GM15510 (cell line): ENCODE results near the gene VPS13D.

Experiments
- POLR2A ChIP-seq: IDR thresholded peaks from 3 replicates; pipeline ENCODE4 v1.6.1; 2011; ENCODE audit warnings: borderline replicate concordance; ENCODE audit not compliant: insufficient read length; ENCODE audit errors: extremely low read depth

Gene VPS13D

DNA sequence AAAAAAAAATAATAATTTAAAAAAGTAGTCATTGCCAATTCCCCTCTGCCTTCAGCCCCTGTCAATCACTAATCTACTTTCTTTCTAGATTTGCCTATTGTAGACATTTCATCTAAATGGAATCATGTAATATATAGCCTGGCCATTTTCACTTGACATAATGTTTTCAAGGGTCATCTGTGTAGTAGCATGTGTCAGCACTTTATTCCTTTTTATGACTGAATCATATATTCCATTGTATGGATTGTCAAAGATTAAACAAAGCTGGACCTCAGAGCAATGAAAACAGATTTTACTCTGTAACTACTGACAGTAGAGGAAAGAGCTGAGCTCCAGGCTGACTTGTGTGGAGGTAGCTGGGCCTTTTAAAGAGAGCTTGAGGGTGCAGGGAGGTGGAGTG is 15.9 kb downstream of the VPS13D start:
- TF ChIP-seq POLR2A = no peak

DNA sequence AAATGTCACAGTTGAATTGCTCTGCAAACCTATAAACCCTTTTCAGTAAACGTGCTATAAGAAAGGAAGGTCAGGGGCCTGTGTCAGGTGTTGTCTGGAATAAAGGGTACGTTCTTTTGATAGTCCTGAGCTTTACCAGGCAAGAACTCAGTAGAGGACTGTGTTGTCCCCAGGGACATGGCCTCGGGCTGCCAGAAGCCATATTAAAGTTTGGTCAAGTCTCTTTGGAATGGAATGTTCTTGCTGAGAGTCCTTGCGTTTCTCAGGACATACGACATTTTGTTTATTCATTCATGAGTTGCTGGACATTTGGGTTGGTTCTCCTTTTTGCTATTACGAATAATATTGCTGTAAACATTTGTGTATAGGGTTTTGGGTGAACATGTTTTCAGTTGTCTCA is 16.8 kb downstream of the VPS13D start:
- no peak for TF ChIP-seq POLR2A

DNA sequence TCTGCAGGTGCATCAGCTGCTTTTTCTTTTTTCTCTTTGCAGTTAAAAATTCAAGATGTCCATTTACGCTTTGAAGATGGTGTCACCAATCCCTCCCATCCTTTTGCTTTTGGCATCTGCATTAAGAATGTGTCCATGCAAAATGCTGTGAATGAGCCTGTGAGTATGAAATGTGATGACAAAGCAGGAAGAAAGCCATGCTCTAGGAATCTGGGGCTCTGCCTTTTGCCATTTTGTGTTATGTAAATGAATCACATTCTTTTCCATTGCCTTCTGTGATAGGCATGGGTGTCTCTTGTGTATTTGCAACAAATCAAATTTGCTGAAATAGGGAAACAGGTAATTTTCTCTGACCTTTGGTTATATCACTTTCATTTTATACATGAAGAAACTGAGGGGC is 19.4 kb downstream of the VPS13D start:
- no peak for TF ChIP-seq POLR2A

DNA sequence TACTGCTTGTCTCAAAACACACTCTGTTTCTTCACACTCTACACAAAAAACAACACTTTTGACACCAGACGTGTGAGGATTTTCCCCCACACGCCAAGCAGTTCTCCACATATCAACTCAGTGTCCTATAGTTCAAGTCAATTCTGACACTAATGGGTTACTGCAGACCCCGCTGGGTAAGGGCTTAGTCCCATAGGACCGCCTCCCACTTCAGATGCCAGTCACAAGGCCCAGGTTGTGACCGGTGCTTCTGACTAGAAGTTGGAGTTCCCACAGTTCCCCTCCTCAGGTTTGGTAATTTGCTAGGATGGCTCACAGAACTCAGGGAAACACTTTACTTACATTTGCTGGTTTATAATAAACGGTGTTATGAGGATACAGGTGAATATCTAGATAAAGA is 19.9 kb downstream of the VPS13D start:
- no peak for TF ChIP-seq POLR2A

DNA sequence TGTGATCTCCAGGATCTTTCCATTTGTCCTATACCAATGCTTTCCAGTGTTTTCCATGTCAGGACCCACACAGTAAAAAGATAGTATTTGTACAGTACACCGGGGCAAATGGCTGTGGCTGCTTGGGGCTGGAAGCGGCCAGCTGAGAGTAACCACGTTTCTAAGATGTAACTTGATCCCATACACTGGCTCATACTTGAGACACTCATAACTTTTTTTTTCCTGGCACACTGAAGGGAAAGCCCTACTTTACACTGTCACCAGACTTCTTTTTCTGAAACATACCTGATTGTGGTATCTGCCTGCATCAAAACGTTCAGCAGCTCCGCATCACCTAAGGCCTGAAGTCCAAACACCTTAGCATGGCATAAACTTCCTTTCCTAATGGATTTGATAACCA is 21.6 kb downstream of the VPS13D start:
- TF ChIP-seq POLR2A = no peak

DNA sequence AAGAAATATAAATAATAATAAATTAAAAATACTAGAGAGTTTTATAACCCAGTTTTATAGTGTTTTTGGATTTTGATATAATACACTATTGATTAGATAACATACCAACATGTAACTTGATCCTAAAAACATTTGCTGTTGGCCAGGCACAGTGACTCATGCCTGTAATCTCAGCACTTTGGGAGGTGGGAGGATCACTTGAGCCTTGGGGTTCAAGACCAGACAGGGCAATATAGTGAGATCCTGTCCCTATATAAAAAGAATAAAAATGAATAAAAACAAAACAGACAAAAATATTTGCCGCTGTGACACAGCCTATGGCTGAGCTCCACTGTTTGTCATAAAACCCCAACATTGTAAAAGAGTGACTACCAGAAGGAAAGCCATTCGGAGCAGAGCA is 26.1 kb downstream of the VPS13D start:
- TF ChIP-seq POLR2A = no peak

DNA sequence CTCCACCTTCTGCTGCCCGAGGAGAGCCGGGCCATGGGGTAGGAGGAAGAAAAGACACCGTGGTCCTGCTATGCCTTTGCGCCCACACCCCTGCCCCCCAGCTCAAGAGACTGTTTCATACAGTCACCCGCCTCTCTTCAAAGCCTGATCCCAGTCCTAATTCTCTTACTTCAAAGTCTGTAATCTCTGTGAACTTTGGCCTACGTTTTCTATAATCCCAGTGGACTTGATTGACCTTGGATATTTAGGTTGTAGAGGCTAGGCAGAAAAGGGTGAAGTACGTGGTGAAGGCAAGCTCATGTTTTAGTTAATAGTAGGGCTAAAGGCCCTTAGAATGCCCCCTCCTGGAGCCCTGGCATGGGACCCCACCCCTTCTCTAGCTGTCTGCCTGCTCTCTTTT is 28.4 kb downstream of the VPS13D start:
- TF ChIP-seq POLR2A = no peak

DNA sequence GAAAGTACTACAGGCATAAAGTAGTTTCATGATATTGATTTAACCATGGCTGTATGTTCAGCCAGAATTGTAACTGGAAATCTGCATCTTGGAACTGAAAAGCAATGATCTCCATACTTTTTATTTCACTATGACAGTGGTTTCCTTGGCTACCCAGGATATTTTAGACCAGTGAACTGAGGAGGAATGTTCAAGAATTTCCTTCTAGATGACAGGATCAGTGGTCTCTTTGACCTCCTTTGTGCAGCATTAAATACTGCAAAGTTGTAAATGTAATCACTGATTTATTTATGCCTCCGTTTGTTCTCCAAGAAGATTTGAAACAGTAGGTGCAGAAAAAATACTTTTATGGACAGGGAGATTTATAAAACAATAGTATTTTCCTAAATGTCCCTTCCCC is 39.5 kb downstream of the VPS13D start:
- no peak for TF ChIP-seq POLR2A

DNA sequence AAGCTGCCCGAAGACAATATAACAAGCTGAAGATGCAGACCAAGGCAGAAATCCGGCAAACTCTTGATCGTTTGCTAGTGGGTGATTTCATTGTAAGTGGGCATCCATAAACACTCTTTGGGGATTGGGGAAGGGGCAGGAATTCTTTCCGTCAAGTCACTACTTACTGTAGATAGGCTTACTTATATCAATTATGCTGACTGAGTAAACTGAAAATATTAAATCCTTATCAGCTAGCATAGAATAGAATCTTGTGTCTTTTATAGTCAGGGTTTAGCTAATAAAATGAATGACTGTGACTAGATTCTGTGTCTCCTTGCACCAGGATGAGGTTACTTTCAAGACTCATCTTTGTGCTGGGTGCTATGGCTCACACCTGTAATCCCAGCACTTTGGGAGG is 41.2 kb downstream of the VPS13D start:
- TF ChIP-seq POLR2A = no peak

DNA sequence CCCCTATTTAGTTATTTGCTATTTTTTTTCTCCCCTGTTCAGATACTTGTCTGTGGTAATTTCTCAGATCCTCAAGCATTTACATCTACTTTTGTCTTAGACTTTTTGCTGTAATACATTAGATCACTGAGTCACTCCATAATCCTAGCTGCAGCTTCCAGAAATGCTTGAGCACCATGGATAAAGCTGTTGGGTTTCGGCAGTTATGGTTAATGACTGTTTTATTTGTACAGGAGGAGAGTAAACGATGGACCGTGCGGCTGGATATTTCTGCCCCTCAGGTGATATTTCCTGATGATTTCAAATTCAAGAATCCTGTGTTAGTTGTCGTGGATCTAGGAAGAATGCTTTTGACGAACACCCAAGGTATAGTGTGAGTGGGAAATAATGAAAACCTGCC is 42.9 kb downstream of the VPS13D start:
- TF ChIP-seq POLR2A = no peak

DNA sequence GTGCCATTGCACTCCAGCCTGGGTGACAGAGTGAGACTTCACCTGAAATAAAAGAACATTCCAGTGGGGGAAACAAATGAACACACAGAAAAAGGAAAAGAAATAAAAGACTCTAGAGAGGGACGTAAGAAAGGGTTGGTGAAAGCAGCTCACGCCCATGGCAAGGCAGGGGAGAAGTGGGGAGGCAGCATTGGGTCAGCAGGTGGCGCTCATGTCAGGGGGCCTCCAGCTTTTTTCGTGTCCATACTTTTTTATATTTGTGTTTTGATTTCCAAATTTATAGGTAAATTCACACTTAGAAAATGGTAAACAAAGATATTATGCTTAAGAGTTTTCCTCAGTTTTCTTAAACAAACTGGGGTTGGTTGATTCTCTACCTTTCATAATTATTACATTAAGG is 45.5 kb downstream of the VPS13D start:
- no peak for TF ChIP-seq POLR2A

DNA sequence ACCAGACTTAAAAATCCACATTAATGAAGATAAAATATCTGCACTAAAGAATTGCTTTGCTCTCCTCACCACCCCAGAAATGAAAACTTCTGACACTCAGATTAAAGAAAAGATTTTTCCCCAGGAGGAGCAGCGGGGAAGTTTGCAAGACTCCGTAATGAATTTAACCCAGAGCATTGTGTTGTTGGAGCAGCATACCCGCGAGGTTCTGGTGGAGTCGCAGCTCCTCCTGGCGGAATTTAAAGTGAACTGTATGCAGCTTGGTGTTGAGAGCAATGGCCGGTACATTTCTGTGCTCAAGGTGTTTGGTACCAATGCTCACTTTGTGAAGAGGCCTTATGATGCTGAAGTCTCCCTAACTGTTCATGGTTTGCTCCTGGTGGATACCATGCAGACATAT is 46.4 kb downstream of the VPS13D start:
- TF ChIP-seq POLR2A = no peak

DNA sequence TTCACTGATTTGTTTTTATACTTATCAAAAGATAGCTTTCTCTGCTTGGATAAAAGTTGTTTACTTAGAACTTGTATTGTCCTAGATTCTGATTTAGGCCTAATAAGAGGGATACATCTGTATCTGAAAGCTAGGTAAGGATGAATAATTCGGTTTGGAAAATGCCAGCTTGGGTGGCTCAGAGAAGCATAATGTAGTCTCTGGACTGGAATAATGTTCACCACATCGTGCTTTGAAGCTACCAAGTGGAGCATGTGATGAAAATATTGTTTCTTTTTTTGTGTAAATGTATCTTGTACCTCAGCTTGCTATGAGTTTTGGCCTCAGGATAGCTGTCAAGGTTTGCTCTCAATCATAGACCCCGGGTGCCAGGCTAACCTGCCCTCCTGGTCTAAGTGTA is 49.2 kb downstream of the VPS13D start:
- no peak for TF ChIP-seq POLR2A

DNA sequence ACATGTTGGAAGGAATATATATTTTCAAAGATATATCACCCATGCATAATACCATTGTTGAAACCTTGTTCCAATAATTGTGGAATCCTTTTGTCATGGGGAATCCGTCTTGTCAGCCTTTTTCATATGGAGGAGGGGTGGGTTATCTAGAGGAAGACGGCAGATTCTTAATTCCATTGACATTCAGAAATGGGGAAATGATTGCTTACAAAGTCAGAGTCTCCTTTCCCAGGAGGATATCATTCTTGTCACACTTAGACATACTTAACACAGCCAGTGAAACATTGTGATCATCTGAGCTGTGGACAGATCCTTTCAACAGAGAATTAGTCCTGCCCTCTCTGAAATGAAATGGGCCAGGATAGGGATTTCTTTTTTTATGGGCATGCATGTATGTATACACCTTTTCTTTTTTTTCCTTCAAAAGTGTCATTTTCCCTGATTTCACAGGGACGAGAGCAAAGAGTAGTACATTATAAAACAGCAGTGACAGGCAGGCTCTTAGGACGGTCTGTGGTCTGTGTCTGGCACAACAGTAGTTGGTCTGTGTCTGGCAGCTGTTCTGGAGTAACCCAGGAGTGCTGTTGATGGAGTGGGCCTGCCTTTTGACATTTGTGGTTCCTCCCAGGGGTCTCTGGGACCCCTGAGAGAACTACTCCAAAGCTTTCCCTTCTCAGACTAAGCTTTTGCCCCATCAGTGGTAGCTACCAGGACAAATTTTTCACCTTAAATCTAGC is 50.1 kb downstream of the VPS13D start:
- no peak for TF ChIP-seq POLR2A

DNA sequence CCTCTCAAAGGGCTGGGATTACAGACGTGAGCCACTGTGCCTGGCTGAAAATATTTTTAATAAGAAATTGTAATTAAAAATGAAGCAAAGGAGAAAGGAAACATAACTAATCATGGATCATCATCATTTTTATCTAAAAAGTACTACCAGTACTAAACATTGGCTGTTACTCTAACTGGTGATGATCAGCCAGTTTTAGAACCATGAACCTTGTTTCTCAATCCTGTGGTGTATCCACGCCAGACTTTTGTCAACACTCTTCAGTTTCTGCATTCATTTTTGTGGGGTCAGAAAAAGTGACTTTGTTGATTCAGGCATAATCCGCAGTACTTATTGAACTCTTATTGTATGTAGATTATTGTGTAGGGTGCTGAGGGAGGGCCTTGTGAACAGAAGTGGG is 52.3 kb downstream of the VPS13D start:
- TF ChIP-seq POLR2A = no peak

DNA sequence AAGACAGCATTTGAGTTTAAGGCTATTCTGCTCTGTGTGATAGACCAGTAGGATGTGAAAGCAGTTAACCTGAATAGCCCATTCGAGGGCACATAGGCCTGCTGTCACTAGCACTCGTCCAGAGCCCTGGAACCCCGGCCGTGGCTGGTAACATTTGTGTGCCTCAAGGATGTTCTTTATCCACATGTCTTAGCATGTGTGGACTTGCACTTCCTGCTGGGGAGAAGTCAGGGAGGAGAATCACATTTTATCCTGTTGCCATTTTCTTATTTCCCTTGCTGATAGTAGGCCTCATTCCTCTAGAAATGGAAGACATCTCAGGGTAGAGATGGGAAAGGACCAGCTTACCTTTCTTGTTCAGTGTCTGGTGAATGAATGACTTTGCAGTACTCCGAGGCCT is 54.7 kb downstream of the VPS13D start:
- no peak for TF ChIP-seq POLR2A

DNA sequence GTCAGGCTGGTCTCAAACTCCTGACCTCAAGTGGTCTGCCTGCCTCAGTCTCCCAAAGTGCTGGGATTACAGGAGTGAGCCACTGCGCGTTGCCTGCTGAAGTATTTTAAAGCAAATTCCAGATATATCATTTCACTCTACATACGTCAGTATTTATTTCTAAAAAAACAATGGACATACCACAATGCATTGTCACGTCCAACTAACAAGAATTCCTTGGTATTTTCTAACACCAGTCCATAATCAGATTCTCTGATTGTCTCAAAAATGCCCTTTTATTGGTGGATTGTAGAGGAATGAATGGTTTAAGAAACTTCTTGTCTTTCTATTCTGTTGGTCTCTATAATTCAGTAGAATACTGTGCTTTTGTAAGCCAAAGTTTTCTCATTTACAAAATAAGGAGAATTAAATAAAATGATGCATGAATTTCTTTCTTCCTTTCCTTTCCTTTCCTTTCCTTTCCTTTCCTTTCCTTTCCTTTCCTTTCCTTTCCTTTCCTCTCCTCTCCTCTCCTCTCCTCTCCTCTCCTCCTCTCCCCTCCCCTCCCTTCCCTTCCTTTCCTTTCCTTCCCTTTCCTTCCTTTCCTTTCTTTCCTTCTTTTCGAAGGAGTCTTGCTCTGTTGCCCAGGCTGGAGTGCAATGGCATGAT is 55.8 kb downstream of the VPS13D start:
- no peak for TF ChIP-seq POLR2A

DNA sequence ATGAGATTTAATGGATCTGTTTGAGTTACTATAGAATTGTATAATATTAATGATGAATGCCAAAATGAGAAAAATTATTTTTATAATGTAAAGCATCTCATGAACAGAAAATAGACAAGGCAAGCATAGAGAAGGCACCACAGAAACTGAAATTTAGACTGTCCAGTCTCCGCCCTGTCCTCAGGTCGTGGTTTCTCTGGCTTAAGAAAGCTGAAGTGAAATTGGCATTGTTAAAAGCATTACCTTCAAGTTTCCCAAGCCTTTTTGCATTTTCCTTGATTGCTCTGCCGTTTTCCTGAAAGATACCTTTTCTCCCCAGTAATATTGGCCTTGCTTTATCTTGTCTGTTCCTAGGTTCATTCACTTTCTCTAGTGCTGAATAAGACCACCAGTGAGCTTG is 58.0 kb downstream of the VPS13D start:
- no peak for TF ChIP-seq POLR2A

DNA sequence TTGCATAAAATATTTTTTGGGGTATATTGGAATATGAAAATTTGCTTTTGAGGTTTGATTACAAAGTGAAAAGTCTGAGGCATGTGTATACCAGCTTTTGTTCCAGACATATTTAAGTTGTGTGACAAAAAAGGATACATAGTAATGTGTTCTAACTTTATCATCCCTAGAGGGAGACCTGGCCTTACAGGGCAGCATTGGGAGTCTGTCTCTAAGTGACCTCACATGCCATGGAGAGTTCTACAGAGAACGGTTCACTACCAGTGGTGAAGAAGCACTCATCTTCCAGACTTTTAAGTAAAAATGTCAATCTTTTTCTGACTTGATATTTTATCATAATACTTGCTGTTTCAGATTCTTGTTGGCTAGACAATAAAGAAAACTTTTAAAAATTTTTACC is 61.0 kb downstream of the VPS13D start:
- no peak for TF ChIP-seq POLR2A
